IPS-NIHi11 (cell line): Measurements from ENCODE around the gene RGS19.

Experiments
- DNase-seq: peaks from one replicate; pipeline ENCODE4 v3.0.0; 2012; ENCODE audit warnings: mixed read lengths, low spot score

The RGS19 gene

GRCh38 chr20:64064145-64064698, 15.1 kb downstream of the RGS19 start:
- no peak for DNase-seq

- DNase-seq = no peak
These were observed 15.8 kb downstream of the RGS19 start for GRCh38 chr20:64063389-64064144.

GRCh38 chr20:64062596-64063388, 16.5 kb downstream of the RGS19 start, which contains the start of gene TCEA2:
Gene TCEA2, plus strand, starts transcription at chr20:64063198. Its CDS starts 115 bp downstream, at chr20:64063313.
- DNase-seq = peak; percentile 97

GRCh38 chr20:64062276-64062595, 17.1 kb downstream of the RGS19 start:
- no peak for DNase-seq

GRCh38 chr20:64058536-64058935, 20.8 kb downstream of the RGS19 start:
- DNase-seq = no peak

- peak; percentile 92 for DNase-seq
These were observed 21.5 kb downstream of the RGS19 start for GRCh38 chr20:64057628-64058498.

GRCh38 chr20:64056889-64057627, 22.3 kb downstream of the RGS19 start:
- no peak for DNase-seq

- no peak for DNase-seq
These were observed 22.8 kb downstream of the RGS19 start for GRCh38 chr20:64056639-64056888.

GRCh38 chr20:64055893-64056638, 23.3 kb downstream of the RGS19 start:
- DNase-seq = no peak

- no peak for DNase-seq
These were observed 23.9 kb downstream of the RGS19 start for GRCh38 chr20:64055396-64055892.

- DNase-seq = peak; percentile 73
These were observed 25.3 kb downstream of the RGS19 start for GRCh38 chr20:64053841-64054661.

- DNase-seq = no peak
These were observed 26.1 kb downstream of the RGS19 start for GRCh38 chr20:64052987-64053840.

- DNase-seq = no peak
These were observed 27.0 kb downstream of the RGS19 start for GRCh38 chr20:64052326-64052722.

GRCh38 chr20:64051561-64052325, 27.6 kb downstream of the RGS19 start:
- no peak for DNase-seq

- no peak for DNase-seq
These were observed 28.3 kb downstream of the RGS19 start for GRCh38 chr20:64051033-64051452.

- DNase-seq = no peak
These were observed 28.9 kb downstream of the RGS19 start for GRCh38 chr20:64050261-64051032.

- DNase-seq = no peak
These were observed 29.4 kb downstream of the RGS19 start for GRCh38 chr20:64049878-64050260.
